NOMO-1 (cell line): ENCODE measurements around the gene SEMA3F.

Experiments
- DNase-seq, 2 experiments: peaks; one replicate each; lab custom pipeline; 2025; ENCODE audit not compliant: unreplicated experiment in 2 of 2; lab: John Stamatoyannopoulos, UW

SEMA3F gene

DNA sequence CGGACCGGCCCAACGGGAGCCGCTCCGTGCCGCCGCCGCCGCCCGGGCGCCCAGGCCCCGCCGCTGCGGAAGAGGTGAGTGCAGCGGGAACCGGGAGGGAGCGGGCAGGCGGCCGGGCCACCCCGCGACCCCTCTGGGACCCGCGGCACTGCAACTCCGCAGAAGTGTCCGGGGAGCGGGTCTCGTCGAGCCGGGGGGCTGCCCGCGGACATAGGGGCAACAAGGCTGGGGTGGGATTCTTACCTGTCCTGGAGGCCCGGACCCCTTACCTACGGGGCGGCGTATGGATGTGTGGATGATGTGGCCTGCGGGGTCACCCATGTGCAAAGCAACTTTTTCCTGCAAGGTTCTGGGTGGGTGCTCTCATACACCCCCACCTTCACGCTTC is 361 bp downstream of the SEMA3F start:
- DNase-seq, result no peak

DNA sequence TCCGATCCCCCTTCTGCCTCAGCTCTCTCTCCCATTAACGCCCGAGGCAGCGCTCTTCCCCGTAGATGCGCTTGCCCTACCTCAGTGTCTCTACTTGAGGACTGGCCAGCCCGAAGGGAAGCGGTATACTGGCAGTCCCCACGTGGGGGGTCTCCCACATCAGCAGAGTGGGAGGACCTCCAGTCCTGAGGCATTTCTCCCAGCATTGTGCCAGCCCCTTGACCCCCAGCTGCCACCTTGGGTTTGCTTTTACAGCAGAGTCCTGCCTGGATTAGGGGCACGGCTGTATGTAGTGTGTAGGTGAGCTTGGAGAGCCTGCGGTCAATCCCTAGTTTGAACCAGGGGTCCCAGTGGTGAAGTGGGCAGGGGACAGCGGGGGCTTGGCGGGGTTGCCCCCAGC is 767 bp downstream of the SEMA3F start:
- DNase-seq, result no peak

DNA sequence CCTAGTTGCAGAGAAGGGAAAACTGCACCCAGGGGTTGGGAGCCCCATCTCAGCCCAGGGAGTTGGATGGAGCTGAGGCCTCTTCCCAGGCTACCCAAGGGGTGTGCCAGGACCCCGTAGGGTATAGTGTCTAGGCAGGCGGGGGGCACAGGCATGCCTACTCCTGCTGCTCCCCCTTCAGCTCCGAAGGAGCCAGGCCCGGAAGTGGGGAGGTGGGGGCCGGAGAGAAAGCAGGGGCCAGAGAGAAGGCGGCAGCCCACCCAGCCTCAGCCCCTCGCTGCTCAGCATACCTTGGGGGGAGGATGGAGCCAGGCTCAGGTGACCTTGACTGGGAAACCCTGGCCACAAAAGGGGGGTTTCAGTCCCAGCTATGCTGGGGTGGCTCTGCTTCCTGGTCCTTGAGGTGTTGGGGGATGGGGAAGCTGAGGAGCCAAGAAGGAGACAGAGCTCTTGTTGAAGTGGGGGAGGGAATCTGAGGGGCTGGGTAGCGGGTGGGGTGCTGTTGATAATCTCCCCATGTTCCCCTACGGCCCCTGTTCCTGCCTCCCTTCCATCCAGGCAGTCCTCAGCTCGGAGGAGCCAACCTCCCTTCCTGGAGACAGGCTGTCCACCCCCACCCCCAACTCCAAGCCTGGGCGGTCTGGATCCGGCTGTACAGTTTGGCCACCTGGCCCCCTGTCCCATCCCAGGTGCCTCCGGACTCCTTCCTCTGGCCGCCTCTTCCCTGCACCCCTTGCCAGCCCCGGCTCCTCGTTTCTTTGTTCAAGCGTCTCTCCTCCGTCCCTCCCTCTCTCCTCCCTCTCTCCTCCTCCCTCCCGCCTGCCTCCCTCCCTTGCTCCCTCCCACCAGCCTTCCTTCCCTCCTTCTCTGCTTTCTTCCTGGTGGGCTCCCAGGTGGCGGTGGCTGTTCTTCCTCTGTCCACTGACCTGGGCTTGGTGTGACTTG is 1.7 kb downstream of the SEMA3F start:
- no peak for DNase-seq

DNA sequence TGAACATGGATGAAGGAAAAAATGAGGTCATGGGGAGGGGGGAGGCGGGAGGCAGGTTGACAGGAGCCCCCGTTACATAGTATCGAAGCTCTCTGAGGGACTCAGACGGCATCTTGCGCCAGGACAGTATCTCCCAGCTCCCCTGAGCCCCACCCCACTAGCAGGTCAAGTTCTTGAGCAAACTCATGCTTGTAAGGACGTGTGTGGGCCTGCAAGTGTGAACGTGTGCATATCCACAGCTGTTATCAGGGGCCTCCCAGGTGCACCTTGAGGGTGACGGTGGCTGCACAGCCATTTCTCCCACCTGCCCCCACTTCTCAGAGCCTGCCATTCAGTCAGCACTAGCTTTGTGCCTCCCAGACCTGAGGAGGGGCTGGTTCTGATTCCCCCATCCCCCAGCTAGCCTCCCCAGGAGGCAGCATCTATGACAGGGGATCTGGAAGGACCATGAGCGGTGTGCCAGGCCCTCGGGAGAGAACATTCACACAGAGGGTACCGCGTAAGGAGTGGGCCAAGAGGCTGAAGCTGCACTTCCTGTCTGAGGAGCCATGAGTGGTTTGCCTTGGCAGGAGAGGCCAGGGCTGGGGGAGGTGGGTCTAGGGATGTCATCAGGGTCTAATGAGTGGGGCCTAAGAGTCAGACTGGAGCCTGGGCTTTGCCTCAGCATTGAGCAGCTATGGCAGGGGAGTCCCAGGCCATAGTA is 2.9 kb downstream of the SEMA3F start:
- no peak for DNase-seq

DNA sequence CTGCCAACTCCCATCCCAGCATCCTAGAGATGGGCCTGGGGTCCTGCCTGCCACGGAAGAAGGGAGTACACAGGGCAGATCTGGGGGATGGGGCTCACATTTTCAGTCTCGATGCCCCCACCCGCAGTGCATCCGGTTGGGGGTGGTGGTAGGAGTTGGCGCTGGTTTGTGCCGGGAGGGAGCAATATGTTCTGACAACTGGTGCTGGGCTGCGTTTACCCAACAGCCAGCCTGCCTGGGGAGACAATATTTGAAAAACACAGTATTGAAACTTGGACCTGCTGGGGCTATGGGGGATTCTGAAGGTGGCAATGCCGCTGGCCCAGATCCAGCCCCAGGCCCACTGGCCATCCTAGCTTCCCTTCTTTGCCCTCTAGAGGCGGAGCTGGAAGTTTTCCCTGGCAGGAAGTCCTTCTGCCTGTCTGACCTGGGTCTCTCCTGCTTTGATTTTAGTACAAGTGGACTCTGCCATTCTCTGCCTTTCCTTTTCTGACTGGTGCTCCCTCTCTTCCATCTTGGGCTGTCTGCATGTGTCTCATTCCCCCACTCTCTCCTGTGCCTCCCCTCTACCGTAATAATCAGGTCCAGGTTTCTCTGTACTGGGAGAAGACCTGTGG is 3.5 kb downstream of the SEMA3F start:
- DNase-seq, result no peak

DNA sequence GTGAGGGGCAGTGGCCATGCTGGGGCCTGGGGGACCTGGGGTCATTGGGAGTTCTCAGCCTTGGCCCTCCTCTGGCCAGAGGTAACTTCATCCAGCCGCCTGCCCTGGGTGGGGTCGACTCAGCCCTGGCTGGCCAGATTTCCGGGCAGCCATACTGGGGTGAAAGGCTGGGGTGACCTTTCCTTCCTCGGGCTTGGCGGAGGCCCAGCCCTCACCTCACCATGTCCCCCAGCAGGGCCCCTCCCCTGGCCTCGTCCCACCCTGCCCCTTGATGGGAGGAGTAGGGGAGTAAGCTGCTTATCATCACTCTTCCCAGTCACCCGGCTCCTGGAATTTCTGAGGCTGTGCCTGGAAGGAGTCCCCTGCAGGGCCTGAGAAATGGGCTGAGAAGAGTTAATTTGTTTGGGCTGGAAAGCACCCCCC is 5.4 kb downstream of the SEMA3F start:
- DNase-seq, result no peak

DNA sequence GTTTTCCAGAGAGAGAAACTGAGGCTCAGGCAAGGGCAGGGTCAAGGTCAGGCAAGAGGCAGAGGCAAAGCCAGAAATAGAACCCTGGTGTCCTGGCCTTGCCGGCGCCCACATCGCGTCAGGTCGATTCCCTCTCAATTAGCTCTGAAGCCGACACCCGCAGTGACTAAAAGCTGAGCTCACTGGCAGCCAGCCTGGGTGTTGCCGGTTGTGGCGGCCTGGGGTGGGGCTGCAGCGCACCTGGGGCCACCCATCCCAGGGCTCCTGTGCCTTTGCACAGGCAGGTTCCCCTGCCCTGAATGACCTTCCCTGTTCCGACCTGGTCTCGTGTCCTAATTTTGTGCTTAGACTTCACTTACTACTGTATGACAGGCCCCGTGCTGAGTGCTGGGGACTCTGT is 6.2 kb downstream of the SEMA3F start:
- DNase-seq, result no peak

DNA sequence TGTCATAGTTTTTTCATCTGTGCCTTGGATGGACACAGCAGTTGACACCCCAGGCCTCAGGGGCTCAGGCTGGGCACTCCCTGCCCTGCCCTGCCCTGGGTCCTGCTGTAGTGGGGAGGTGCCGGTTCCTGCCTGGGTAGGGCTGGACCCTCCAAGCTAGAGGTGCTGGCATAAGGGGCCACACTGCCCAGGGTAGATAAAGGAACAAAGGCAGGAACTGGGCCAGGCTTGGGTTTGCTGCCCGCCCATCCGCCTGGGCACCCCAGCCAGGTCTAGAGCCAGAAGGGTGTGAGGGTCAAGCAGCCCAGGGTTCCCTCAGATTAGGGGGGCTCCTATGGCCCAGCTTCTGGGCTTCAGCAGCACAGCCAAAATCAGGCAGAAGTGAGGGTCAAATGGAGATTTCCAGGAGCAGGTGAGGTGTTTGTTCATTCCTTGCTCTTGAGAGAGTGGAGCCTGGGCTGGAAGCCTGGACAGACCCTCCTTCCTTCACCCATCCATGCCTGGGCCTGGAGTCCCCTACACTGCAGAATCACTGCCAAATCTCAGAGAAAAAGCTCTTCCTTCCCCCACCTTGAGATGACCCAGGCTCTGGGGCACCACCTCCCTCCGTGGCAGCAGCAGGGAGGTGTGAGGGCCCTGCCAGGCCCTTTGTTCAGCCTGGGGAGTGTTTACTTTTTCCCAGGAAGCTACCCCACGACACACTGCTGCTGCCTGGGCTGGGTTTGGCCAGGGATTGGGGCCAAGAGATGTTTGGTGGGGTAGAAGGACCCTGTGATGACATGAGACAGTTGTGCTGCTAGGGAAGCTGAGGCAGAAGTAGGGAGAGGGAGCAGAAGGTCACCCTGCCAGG is 7.1 kb downstream of the SEMA3F start:
- DNase-seq, result no peak

DNA sequence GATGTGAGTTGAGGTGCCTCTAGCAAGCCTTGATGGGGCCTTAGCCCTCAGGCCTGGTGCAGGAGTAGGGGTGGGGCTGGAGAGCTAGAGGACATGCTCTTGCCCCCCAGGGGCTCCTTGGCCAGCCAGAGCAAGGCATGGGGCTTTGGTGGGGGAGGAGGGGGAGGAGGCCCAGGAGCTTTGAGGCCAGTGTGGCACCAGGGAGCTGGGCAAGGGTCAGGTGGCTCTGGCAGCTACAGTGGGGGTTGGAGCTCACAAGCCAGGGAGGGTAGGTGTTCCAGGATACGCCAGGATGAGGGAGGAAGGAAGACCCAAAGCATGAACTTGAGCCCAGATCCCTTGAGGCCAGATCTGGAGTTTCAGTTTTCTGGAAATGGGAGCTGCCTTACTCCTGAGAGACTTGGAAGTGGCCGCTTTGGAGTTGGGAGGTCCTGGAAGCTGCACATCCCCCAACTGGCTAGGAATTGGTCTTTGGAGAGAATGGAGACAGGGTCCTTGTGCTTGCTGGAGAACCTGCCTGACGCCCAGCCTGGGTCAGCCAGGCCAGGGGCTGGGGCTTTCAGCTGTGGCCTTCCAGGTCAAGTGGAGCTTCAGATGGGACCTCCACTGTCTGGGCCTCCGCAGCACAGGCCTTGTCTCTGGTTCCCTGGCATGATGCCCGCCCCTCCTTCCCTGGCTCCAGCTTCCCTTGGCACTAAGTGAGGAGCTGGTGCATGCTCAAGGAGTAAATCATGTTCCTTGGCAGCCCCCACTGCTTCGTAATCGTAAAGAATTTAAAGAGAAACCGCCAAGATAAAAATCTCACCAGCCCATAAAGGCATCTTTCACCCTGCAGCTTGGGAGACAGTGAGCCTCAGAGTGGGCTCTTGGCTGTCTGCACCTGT is 8.7 kb downstream of the SEMA3F start:
- no peak for DNase-seq

DNA sequence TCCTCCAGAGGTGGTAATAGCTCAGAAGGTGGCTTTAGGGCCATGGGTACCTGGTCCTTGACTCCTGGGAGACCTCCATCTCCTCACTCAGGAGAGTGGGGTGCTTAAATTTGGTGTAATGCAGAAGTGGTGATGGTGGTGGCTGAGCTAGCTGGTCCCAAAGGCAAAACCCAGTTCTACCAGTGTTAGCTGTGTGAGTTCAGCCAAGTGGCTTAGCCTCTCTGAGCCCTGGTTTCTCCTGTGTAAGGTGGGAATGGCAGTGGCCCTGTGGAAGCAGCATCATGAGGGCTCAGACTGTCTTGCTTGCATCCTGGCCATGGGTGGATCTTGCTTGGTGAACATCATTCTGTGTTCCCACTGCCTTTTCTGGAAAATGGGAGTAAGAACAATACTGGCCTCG is 9.4 kb downstream of the SEMA3F start:
- DNase-seq, result no peak

DNA sequence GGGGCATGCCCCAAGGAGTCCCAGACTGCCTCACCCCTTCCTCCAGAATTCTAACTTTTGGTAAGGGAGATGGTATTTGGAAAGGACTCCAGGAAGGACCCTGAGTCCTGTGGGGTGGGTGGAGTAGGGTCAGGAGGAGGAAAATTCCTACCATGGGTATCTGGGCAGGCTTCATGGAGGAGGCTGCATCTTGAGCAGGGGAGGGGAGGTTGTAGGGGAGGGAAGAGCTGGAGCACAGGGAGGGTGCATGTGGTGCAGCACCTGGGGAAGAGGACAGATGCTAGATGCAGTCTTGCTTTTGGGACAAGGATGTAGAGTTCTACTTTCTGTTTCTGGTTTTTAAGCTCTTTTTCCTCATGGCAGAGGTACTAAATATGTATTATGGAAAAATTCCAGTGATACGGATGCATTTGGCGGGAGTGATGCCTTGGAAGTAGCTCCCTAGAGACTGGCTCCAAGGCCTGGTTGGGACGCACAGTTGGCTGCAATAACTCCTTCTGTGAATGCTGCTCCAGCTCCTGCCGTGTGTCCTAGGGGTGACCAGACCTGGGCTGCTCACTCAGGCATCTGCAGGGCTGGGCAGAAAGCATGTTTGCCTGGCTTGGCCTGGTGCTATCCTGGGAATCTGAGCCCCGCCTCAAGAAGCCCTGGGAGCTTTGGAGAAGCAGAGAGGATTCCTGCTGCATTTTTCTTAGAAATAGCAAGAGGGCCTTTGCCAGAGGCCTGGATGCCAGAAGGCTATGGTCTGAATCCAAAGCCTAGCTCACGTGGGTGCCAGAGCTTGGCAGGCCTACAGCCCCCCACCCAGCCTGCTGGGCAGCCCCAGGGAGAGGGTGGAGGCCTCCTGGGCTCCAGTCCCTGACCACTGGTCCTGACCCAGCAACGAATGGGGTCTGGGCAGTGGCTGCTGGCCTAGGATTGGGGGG is 10.1 kb downstream of the SEMA3F start:
- no peak for DNase-seq

DNA sequence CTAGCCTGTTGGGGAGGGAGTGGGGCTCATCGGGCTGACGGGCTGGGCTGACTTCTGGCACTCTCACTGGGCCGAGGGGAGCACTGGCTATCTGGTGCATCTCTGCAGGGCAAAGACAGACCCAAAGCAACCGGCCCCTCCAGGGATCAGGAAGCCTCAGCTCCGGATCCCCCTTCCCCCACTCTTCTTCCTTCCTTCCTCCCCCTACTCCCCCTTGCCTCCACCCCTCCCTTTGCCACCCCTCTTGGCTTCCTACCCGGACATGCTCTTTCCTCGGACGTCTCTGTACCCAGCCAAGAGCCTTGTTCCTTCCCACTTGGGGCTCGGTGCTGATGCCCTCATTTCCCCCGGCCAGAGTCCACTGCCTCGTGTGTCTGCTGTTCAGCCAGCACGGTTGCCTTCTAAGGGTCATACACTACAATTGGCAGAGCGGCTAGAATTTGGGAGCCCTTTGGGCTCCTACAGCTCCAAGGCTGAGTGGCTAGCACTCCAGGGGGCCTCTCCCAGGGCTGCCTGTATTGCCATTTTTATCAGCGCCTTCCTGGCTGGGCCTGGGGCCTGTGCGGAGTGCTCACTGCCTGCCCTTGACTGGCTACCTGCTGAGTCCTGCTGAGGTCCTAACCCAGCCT is 10.9 kb downstream of the SEMA3F start:
- no peak for DNase-seq

DNA sequence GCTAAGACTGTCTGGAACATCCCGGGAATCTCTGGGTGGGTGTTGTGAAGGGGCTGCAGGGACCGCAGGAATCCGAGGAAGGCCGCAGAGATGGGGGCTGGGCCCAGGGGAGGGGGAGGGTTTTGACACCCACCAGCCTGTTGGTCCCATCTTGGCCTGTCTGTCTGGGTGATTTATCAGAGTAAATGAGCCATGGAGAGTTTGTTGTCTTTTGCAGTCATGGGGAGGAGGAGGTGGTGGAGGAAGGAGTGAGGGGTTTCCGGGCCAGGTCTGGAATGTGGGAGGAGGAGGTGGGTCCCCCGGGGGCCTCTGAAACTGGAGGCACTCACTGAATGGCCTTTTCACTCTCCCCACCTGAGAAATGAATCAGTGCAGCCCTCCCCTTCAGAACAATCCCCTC is 11.5 kb downstream of the SEMA3F start:
- no peak for DNase-seq

DNA sequence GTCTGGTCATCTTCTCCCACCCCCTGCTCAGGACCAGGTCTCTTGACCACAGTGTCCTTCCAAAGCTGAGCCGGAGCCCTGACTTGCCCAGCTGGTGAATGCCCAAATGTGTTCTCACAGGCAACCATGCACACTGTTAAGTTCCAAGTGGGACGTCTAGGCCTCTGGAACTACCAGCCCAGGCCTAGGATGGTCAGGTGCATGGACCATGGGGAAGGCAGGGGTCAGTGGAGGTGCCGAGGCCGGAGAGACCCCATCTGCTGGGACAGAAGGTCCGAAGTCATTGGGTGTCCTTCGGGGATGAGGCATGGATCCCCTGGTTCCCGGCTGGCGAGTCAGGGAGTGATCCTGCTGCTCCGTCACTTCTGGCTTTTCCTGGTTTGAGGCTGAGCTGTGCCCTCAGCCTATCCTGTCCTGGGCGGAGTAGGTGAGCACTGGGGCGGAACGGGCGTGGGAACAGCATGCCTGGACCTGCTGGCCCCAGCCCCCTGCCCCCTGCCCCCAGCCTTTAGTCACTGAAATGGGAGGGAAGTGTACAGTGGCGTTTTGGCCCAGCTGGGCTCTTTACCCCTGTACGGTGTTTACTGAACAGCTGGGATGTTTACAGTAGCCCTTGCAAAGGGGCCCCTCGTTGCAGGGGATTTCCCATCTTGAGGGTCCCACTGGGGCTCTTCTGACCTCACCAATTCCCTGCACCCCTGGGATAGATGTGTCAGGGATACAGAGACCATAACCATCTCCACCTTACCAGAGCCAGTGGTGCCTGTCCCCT is 12.1 kb downstream of the SEMA3F start:
- DNase-seq, result no peak

DNA sequence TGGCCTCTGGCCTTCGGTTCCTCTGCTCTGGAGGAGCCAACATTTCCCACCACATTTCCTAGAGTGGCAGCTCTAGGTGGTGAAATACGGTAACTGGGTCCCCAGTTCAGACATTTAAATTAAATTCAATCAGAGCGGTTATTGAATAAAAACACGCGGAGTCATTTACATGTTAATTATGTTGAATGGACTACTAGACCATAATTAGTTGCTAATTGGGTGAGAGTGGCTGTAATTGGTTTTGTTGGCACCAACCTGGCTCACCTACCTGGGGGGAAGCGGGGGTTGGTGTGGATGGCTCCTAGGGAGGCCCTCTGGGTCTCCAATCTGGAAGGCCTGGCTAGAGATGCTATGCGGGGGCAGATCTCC is 12.7 kb downstream of the SEMA3F start:
- no peak for DNase-seq

DNA sequence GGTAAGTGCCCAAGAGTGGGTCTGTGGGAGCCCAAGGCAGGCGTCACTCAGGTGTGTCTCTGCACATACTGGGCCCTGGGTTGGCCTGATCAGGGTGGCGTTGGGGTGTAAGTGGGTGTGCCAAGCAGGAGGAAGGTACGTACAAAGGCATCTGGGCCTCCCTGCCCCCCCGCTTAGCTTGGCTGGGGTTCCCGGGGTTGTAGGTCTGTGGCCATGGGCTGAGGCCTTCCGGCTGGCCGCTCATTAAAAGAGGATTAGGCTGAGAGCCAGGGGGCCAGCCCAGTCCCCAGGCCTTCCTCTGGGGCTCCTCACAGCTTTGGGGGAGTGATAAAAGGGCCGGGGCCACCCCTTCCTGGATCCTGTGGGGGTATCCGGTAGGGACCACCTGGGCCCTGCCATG is 13.3 kb downstream of the SEMA3F start:
- DNase-seq, result no peak

DNA sequence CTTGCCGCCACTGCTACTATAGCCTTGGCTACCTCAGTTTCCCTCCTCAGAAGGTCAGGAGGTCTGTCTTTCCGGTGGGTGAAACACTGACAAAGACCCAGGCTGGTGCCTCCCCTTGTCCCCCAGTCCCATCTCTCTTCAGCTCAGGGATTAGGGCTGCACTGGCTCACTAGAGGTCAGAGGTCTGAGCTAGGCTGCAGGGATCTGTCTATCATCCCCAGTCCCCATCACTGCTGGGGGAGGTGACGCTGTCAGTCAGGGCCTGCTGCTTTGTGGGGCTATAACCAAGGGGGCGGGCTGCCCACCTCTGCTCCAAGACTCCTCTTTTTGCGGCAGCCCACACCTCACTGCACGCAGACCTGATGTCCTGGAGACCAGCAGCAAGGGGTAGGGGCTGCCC is 13.7 kb downstream of the SEMA3F start:
- DNase-seq, result no peak
